SU-DHL-6 (cell line): ENCODE measurements around the gene GH1.

Experiments used
- CTCF ChIP-seq: fragments of 200-600 bp; sonication (generic); IDR thresholded peaks from one replicate; pipeline ENCODE4 v1.5.1; 2017; ENCODE audit warnings: antibody characterized with exemption, mild to moderate bottlenecking, low read length, moderate library complexity; ENCODE audit not compliant: insufficient read depth, poor library complexity, severe bottlenecking
- EZH2phosphoT487 ChIP-seq: fragments of 200-600 bp; sonication (generic), shearing (Covaris generic); conservative IDR thresholded peaks from 2 replicates; pipeline ENCODE4 v1.6.1; 2018; ENCODE audit warnings: mild to moderate bottlenecking, antibody characterized with exemption, low read length, moderate library complexity, mixed read lengths

DNA sequence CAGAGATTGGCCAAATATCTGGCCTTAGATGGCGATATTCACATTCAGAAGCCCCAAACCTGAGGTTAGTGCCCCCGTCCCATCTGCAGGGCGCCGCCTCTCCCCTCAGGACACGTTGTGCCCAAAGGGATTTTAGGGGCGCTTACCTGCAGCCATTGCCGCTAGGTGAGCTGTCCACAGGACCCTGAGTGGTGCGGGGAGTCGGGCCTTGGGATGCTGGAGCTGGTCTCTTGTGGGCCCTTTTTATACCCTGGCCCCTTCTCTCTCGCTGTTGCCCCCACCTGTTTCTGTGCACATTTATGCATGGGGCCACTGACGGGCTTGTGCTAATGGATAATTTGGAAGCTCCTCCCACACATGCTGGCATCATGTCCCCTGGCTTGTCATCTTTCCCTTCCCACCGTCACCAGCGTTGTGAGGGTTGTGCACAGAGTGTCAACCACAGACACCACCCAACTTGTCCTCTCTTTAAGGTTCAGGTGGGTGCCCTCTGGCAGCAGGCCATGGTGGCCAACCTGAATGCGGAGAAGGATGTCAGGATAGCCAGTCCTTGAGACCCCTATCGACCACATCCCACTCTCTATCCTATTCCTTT is 7.5 kb downstream of the GH1 start, which contains the start of gene CSHL1:
- TF ChIP-seq CTCF (no peak), EZH2phosphoT487 (no peak)
